GM21723 (cell line): ENCODE measurements around the gene ERCC2.

Experiments
- ATAC-seq: cut with Tn5 transposase; IDR thresholded peaks from one replicate; pipeline ENCODE4 v1.9.1; 2021; ENCODE audit warnings: mild to moderate bottlenecking, moderate library complexity; ENCODE audit not compliant: unreplicated experiment

Gene ERCC2

DNA sequence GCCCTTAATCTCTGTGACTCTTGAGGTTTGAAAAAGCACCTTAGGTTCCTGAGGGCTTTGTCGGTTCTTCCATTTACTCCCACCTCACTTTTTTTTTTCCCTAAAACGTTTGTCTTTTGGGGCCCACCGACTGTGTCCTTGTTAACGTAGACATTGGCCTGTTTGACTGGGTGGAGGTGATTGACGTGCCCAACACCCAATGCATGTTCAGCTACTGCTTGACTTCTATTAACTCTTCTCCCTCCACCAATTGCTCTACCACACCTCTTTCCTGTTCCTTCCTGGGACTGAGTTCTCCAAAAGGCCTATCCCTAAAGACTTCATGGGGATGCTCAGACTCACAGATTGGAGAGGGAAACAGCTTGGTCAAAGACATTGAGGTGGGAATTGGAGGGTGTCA is 65.0 kb downstream of the ERCC2 start:
- ATAC-seq, result no peak

DNA sequence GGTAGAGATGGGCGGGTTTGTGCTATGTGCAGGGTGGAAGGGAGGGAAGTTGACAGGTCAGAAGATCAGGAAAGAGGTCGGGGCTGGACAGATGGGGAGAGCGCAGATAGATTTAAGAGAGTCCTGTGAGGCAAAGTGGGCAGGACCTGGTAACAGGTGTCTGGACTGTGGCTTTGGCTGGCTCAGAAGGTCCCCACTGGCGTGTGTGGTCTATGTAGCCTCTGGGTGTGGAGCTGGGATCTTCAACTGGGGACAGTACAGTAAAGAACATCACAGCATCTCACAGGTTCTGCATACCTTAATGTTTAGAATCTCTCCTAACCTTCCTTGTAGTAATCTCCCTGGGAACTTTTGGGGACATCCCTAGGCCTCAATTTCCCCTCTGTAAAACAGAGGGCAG is 65.4 kb downstream of the ERCC2 start:
- ATAC-seq, result no peak

DNA sequence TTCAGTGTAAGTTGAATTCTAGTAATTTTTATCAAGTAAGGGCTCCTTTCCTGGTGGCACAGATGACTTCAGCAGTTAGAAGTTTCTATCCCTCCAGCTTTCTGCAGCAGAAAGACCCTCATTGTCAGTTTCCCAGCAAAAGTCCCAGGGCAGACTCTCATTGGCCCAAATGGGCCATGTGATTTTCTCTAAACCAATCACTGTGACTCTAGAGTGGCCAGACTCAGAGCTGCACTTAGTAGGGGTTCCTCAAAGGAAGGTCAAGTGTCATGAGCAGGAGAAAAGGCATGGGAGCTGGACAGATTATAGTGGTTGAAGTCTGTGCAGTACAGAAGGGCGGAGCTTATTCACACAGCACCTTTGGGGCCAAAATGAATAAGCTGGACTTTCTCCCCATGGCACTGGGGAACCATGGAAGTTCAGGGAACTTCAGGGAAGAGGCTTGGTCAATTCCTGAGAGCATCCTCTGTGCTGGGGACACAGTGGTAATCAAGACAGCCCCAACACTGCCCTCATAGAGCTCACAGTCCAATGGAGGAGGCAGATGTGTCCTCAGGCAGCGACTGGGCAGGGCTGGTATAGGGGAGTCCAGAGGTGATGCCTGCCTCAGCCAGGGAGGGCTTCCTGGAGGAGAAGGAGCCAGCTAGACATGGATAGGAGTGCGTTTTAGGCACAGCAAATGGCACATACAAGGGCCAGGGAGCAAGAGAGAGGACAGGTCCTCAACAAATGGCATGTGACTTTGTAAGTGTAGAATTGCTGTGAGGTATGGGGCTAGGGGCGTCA is 66.0 kb downstream of the ERCC2 start:
- ATAC-seq, result no peak

DNA sequence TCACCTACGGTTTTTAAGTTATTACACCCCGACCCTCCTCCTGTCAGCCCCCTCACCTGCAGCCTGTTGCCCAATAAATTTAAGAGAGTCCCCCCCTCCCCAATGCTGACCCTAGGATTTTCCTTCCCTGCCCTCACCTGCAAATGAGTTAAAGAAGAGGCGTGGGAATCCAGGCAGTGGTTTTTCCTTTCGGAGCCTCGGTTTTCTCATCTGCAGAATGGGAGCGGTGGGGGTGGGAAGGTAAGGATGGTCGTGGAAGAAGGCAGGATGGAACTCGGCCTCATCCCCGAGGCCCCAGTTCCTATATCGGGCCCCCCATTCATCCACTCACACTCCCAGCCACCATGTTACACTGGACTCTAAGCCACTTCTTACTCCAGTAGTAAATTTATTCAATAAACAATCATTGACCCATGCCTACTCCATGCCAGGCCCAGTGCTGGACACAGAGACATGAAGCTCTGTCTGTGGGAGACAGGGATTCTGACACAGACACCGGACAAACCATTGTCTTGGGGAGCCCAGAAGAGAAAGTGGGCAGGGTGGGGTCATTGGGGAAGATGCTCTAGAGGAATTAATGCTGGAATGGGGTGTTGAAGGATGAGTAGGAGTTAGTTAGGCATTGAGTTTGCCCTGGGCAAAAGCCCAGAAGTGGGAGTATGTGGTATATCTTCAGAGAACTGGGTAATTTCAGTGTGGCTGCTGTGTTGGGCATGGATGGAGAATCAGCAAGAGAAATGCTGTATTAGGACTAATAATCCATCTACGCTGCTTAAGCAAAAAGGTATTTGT is 66.9 kb downstream of the ERCC2 start:
- ATAC-seq, result no peak

DNA sequence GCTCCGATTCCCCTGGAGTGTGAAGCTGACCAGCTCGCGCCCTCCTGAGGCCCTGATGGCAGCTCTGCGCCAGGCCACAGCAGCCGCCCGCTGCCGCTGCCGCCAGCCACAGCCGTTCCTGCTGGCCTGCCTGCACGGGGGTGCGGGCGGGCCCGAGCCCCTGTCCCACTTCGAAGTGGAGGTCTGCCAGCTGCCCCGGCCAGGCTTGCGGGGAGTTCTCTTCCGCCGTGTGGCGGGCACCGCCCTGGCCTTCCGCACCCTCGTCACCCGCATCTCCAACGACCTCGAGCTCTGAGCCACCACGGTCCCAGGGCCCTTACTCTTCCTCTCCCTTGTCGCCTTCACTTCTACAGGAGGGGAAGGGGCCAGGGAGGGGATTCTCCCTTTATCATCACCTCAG is 68.0 kb downstream of the ERCC2 start:
- no peak for ATAC-seq
